Progenitor cell of endocrine pancreas (in vitro differentiated cells): Measurements from ENCODE around the gene KIAA0232. TPM values are rescaled to one million over a fixed set of nuclear protein-coding genes. Genes with fewer than 3 reads are reported as not detected.

Source experiments
- DNase-seq: peaks from one replicate; pipeline ENCODE4 v3.0.0; 2021; ENCODE audit warnings: low spot score; ENCODE audit not compliant: unreplicated experiment
- H3K27ac Mint-ChIP-seq: 2 replicates; pipeline ENCODE4 v1.8.0; 2021; ENCODE audit warnings: mild to moderate bottlenecking, moderate library complexity, mixed read lengths
- H3K27me3 Mint-ChIP-seq: 2 replicates; pipeline ENCODE4 v1.8.0; 2021; ENCODE audit warnings: mixed read lengths
- H3K36me3 Mint-ChIP-seq: 2 replicates; pipeline ENCODE4 v1.8.0; 2022; ENCODE audit warnings: mixed read lengths; ENCODE audit not compliant: insufficient read depth
- H3K4me1 Mint-ChIP-seq: 2 replicates; pipeline ENCODE4 v1.8.0; 2021; ENCODE audit warnings: low read depth, mixed read lengths
- H3K4me3 Mint-ChIP-seq: 2 replicates; pipeline ENCODE4 v1.8.0; 2021; ENCODE audit warnings: low read depth, mild to moderate bottlenecking, moderate library complexity, mixed read lengths
- H3K9me3 Mint-ChIP-seq: 2 replicates; pipeline ENCODE4 v1.8.0; 2021; ENCODE audit warnings: low read depth, mixed read lengths
- total RNA-seq: library from RNA; stranded (reverse); gene quantifications from 2 replicates; pipeline ENCODE4 v1.2.1, GENCODE V29; 2021
- TF ChIP-seq, protein P1 (sequence below): fragments of 200-600 bp; sonication (generic); IDR thresholded peaks from one replicate; pipeline ENCODE4 v1.5.0; 2021; ENCODE audit warnings: antibody characterized with exemption, mild to moderate bottlenecking; ENCODE audit not compliant: unreplicated experiment

KIAA0232 gene
- total RNA-seq, 1 donor from 2014 or later = 52.8 TPM

DNA sequence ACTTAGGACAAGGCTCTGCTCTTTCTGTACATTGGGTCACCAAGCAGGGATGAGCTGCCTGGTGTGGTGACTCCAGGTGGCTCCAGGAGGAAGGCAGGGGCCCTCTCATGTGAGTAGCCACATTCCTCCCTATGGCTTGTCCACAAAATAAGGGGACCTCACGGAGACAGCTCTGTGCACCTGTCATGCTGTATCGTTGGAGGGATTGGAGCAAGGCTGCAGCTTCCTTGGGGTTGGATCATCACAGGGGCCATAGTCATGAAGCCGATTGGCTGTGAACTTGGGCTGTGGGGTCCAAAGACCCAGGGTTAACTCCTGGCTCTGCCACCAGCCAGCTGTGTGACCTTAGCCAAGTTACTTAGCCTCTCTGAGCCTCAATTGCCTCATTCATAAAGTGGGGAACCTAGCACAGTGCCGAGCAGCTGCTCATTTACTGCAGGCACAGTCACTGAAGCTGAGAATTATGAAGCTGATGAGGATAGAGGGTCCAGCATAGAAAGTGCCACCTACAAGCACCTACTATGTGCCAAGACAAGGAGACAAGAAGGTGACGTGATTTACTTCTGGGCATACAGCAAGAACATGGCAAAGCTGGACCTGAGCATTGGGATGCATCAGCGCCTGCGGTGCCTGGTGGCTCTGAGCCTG lies 11.8 kb upstream of the KIAA0232 start:
- Mint-ChIP-seq H3K4me3 (no peak overlapping the region), H3K27ac (no peak overlapping the region), H3K4me1 (peaks cover 4% of the 10 kb centered on the region), H3K9me3 (no peaks in the 10 kb centered on the region), H3K27me3 (peaks cover 6% of the 10 kb centered on the region), H3K36me3 (no peaks in the 10 kb centered on the region)
- DNase-seq = no peak
- TF ChIP-seq, protein P1, sequence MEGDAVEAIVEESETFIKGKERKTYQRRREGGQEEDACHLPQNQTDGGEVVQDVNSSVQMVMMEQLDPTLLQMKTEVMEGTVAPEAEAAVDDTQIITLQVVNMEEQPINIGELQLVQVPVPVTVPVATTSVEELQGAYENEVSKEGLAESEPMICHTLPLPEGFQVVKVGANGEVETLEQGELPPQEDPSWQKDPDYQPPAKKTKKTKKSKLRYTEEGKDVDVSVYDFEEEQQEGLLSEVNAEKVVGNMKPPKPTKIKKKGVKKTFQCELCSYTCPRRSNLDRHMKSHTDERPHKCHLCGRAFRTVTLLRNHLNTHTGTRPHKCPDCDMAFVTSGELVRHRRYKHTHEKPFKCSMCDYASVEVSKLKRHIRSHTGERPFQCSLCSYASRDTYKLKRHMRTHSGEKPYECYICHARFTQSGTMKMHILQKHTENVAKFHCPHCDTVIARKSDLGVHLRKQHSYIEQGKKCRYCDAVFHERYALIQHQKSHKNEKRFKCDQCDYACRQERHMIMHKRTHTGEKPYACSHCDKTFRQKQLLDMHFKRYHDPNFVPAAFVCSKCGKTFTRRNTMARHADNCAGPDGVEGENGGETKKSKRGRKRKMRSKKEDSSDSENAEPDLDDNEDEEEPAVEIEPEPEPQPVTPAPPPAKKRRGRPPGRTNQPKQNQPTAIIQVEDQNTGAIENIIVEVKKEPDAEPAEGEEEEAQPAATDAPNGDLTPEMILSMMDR = no peak

DNA sequence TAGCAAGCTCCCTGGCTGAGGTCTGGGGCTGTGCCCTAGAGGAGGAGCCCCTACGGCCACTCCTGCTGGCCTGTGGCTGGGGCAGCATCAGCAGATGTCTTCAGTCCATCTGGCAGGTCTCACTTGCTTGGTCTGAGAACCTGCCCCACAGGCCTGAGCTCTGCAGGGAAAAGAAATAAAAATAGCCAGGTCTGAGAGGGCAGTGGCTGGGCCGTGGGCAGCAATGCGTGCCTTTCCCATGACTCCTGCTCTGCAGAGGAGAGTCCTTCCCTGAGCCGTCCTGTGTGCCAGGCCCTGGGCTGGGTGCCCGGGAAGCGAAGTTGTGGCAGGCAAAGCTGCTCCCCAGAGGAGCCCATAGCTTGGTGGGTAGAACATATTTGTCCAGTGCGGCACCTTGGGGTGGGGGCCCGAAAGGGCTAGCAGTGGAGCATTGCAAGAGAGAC lies 11.3 kb upstream of the KIAA0232 start:
- H3K27me3 Mint-ChIP-seq = peaks cover 12% of the 10 kb centered on the region

DNA sequence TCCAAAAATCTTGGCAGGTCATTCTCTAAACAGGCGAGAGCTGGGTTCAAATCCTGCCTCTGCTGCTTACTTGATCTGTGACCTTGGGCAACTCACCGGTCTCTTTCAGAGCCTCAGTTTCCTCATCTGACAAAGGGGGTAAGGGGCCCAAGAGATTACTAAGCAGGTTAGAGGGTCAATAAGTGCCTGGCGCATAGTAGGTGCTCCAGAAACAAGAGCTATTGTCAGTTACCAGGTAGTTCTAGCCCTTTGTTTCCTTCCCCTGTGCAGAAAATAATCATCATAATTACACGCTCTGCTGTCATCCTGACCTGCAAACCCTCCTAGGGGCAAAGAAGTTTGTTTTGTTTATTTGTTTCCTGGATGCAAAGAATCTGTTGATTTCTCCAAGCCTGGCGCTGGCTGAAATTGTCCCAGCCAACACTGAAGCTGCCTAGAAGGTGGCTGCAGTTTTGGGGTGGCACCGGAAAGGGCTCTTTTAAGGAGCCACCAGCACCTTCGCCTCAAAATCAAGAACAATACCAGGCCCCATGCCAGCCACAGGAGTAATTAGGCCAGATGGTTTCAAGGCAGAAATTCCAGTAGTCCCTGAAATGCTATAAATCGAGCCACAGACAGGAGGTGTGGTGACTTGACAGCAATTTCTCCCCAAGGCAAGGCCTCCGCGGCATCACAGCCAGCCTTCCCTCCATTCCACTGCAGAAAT lies 10.2 kb upstream of the KIAA0232 start:
- no peak overlapping the region for H3K4me3 Mint-ChIP-seq

More for the DNA sequence above, 11.3 kb upstream of the KIAA0232 start:
- no peaks in the 10 kb centered on the region for H3K9me3 Mint-ChIP-seq
- H3K27ac Mint-ChIP-seq = no peak overlapping the region
- H3K36me3 Mint-ChIP-seq = no peaks in the 10 kb centered on the region
- H3K4me3 Mint-ChIP-seq = no peak overlapping the region
- TF ChIP-seq, protein P1 = no peak
- no peak for DNase-seq
- H3K4me1 Mint-ChIP-seq = peaks cover 4% of the 10 kb centered on the region

DNA sequence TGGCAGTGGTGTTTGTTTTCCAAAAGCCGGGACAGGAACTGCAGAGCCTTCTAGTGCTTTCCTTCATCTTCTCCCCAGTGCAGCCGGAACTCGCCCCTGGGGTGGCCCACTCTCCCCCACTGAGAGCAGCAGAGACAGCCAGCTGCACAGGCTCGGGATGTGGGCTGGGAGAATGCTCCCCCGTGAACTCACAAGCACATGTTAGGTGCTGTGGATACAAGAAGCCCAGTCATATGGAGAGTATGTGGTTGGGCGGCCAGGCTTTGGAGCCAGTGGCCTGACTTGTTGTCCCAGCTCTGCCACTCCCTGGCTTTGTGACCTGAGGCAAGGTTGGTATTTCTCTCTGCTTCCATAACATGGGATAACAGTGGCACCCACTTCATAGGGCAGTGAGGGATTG lies 9.4 kb upstream of the KIAA0232 start:
- Mint-ChIP-seq H3K9me3 (no peaks in the 10 kb centered on the region), H3K27me3 (peaks cover 19% of the 10 kb centered on the region), H3K36me3 (no peaks in the 10 kb centered on the region), H3K4me1 (peaks cover 3% of the 10 kb centered on the region), H3K27ac (no peak overlapping the region), H3K4me3 (no peak overlapping the region)
- TF ChIP-seq, protein P1 = no peak
- DNase-seq = no peak

More for the DNA sequence above, 10.2 kb upstream of the KIAA0232 start:
- DNase-seq = no peak
- Mint-ChIP-seq H3K9me3 (no peaks in the 10 kb centered on the region), H3K36me3 (no peaks in the 10 kb centered on the region), H3K27me3 (peaks cover 19% of the 10 kb centered on the region), H3K4me1 (peaks cover 4% of the 10 kb centered on the region), H3K27ac (peak overlapping the region; percentile 24)
- TF ChIP-seq, protein P1 = no peak

- no peak overlapping the region for H3K4me3 Mint-ChIP-seq
- no peaks in the 10 kb centered on the region for H3K36me3 Mint-ChIP-seq
- peaks cover 20% of the 10 kb centered on the region for H3K27me3 Mint-ChIP-seq
- DNase-seq = no peak
- H3K9me3 Mint-ChIP-seq = no peaks in the 10 kb centered on the region
- TF ChIP-seq, protein P1 = no peak
- H3K27ac Mint-ChIP-seq = no peak overlapping the region
- H3K4me1 Mint-ChIP-seq = no peaks in the 10 kb centered on the region
Observed at GRCh38 chr4:6773616-6774540, 8.6 kb upstream of the KIAA0232 start.
